SU-DHL-6 (cell line): ENCODE data around the gene NXT1.

Source experiments
- CTCF ChIP-seq: fragments of 200-600 bp; sonication (generic); IDR thresholded peaks from one replicate; pipeline ENCODE4 v1.5.1; 2017; ENCODE audit warnings: antibody characterized with exemption, mild to moderate bottlenecking, low read length, moderate library complexity; ENCODE audit not compliant: insufficient read depth, poor library complexity, severe bottlenecking
- EZH2phosphoT487 ChIP-seq: fragments of 200-600 bp; sonication (generic), shearing (Covaris generic); conservative IDR thresholded peaks from 2 replicates; pipeline ENCODE4 v1.6.1; 2018; ENCODE audit warnings: mild to moderate bottlenecking, antibody characterized with exemption, low read length, moderate library complexity, mixed read lengths

GRCh38 chr20:23369072-23369823 lies 18.7 kb downstream of the NXT1 start:
- TF ChIP-seq CTCF (no peak), EZH2phosphoT487 (no peak)
